GM12878 (cell line): ENCODE data around the gene ZNF709. TPM values are rescaled to one million over a fixed set of nuclear protein-coding genes. Genes with fewer than 3 reads are reported as not detected.
A peak's percentile ranks its signal among the peaks of the same experiment; 100 is the strongest.

ENCODE experiments used
- ATF3 ChIP-seq: IDR thresholded peaks from 2 replicates; pipeline ENCODE4 v1.6.1; 2011; ENCODE audit warnings: low read depth, mild to moderate bottlenecking, low read length, moderate library complexity, borderline replicate concordance; ENCODE audit errors: extremely low read depth
- CEBPZ ChIP-seq: fragments of 150-350 bp; IDR thresholded peaks from 2 replicates; pipeline ENCODE4 v1.6.1; 2016; ENCODE audit warnings: low read depth, low read length
- E2F4 ChIP-seq: IDR thresholded peaks from 2 replicates; pipeline ENCODE4 v1.6.1; 2012; ENCODE audit warnings: low read depth, low read length, improper control_type of control experiment
- GABPA ChIP-seq: IDR thresholded peaks from 2 replicates; pipeline ENCODE4 v1.6.1; 2014; ENCODE audit warnings: antibody characterized with exemption, low read depth, mild to moderate bottlenecking, inconsistent platforms
- IRF3 ChIP-seq: fragments of 450-650 bp; IDR thresholded peaks from 2 replicates; pipeline ENCODE4 v1.6.1; 2014; ENCODE audit warnings: mild to moderate bottlenecking
- KLF5 ChIP-seq: fragments of 450-650 bp; IDR thresholded peaks from 2 replicates; pipeline ENCODE4 v1.6.1; 2014; ENCODE audit warnings: mild to moderate bottlenecking; ENCODE audit not compliant: partially characterized antibody
- MLLT1 ChIP-seq: fragments of 450-650 bp; IDR thresholded peaks from 2 replicates; pipeline ENCODE4 v1.6.1; 2016; ENCODE audit warnings: mild to moderate bottlenecking
- MXI1 ChIP-seq: fragments of 150-350 bp; IDR thresholded peaks from 2 replicates; pipeline ENCODE4 v1.6.1; 2011; ENCODE audit warnings: low read depth, mild to moderate bottlenecking, inconsistent platforms, low read length, improper control_type of control experiment
- MYB ChIP-seq: fragments of 150-350 bp; IDR thresholded peaks from 2 replicates; pipeline ENCODE4 v1.6.1; 2014; ENCODE audit warnings: mild to moderate bottlenecking, low read depth, low read length, borderline replicate concordance
- NKRF ChIP-seq: fragments of 450-650 bp; conservative IDR thresholded peaks from 2 replicates; pipeline ENCODE4 v1.6.1; 2017; ENCODE audit warnings: mild to moderate bottlenecking, moderate library complexity
- PBX3 ChIP-seq: IDR thresholded peaks from 2 replicates; pipeline ENCODE4 v1.6.1; 2011; ENCODE audit warnings: mild to moderate bottlenecking, low read depth, low read length, moderate library complexity; ENCODE audit not compliant: insufficient replicate concordance
- RUNX3 ChIP-seq: IDR thresholded peaks from 2 replicates; pipeline ENCODE4 v1.6.1; 2012; ENCODE audit warnings: low read length, inconsistent platforms
- SP1 ChIP-seq: IDR thresholded peaks from one replicate; pipeline ENCODE4 v1.6.1; 2011; ENCODE audit warnings: low read depth, low read length
- SRF ChIP-seq, 2 experiments: IDR thresholded peaks; 2 replicates each; pipeline ENCODE4 v1.6.1; 2011; ENCODE audit warnings: low read depth in 2 of 2, low read length in 2 of 2, mild to moderate bottlenecking in 1 of 2, moderate library complexity in 1 of 2
- TBL1XR1 ChIP-seq: IDR thresholded peaks from 2 replicates; pipeline ENCODE4 v1.6.1; 2012; ENCODE audit warnings: low read depth, low read length, improper control_type of control experiment
- USF2 ChIP-seq: IDR thresholded peaks from 2 replicates; pipeline ENCODE4 v1.6.1; 2011; ENCODE audit warnings: low read depth, low read length, improper control_type of control experiment, borderline replicate concordance
- polyA plus RNA-seq, 11 experiments: library from polyadenylated mRNA; depleted of rRNA in 4 of 11; unstranded in 6 of 11; stranded (reverse) in 5 of 11; fragments of >200 nt; fragmentation: Nextera tagmentation in 4 of 11; fragmentation: Illumina TruSeq in 1 of 11; extraction: Ambion mirVana in 4 of 11; extraction: Trizol in 1 of 11; gene quantifications; 1 replicate in 1 of 11; 2 replicates in 10 of 11; pipeline versions ENCODE4 v1.2.1 to v1.2.3, GENCODE V29; 2011 to 2016; ENCODE audit warnings: inconsistent platforms in 2 of 11, missing spikeins in 2 of 11, low read depth in 1 of 11
- total RNA-seq, 4 experiments: library from RNA; depleted of rRNA in 3 of 4; stranded (reverse); fragments of >200 nt in 3 of 4; fragmentation: Illumina TruSeq in 1 of 4; extraction: Trizol in 1 of 4; gene quantifications; 2 replicates each; pipeline versions ENCODE4 v1.2.1 to v1.2.3, GENCODE V29; 2013 to 2021

The ZNF709 gene
- total and polyA plus RNA-seq, 10 of the 15 experiments (the other 5 are each of a cell fraction or from before 2014, with no cell fraction given), result 0.27 to 2.5 (median 1.5) TPM

- TF ChIP-seq E2F4 (peak; percentile 84), USF2 (no peak), NKRF (peak; percentile 82), IRF3 (peak; percentile 65), RUNX3 (peak; percentile 61), MLLT1 (0 out of 2 replicates have a peak, but pooled peaks have one; percentile 31), GABPA (peak; percentile 73), TBL1XR1 (no peak), SRF (IDR thresholded peaks at IDR 0.05; ENCODE audit: low read depth in 2 of 2, low read length in 2 of 2) (no peak), KLF5 (no peak), MYB (no peak), PBX3 (peak; percentile 94), CEBPZ (peak; percentile 77), SP1 (peak; percentile 92), ATF3 (no peak), MXI1 (peak; percentile 37; the same call in 1 of the 2 replicates)
Observed at GRCh38 chr19:12440541-12441316, 43.9 kb downstream of the ZNF709 start, which contains the start of gene ZNF443 (continued).
